Mesenchymal stem cell (in vitro differentiated cells and primary cell): ENCODE data around the gene TMEM30B.
"Not testable (repeated sequence)": the region's sequence is repeated elsewhere in the genome, so short reads cannot be mapped to it uniquely, and the experiment has no call there.

Experiments used
- DNase-seq: peaks from one replicate; pipeline ENCODE4 v3.0.0-alpha.2; 2013
- H2AFZ ChIP-seq: one replicate; pipeline ENCODE4 v1.6.1; 2013; ENCODE audit warnings: low read depth, mild to moderate bottlenecking, control low read depth, inconsistent platforms, low read length, moderate library complexity
- H2AK5ac ChIP-seq: 2 replicates; pipeline ENCODE4 v1.6.1; 2013; ENCODE audit warnings: low read length, moderate library complexity, mild to moderate bottlenecking, inconsistent platforms; ENCODE audit not compliant: severe bottlenecking
- H2BK120ac ChIP-seq: one replicate; pipeline ENCODE4 v1.6.1; 2013; ENCODE audit warnings: low read depth, mild to moderate bottlenecking, inconsistent platforms, low read length, moderate library complexity
- H2BK12ac ChIP-seq, 2 experiments: one replicate each; pipeline ENCODE4 v1.6.1; 2013; ENCODE audit warnings: inconsistent platforms in 2 of 2, low read length in 2 of 2, mild to moderate bottlenecking in 2 of 2, moderate library complexity in 2 of 2, control low read depth in 1 of 2
- H2BK15ac ChIP-seq: one replicate; pipeline ENCODE4 v1.6.1; 2013; ENCODE audit warnings: mild to moderate bottlenecking, low read depth, inconsistent platforms; ENCODE audit not compliant: poor library complexity, severe bottlenecking
- H2BK5ac ChIP-seq: 2 replicates; pipeline ENCODE4 v1.6.1; 2013; ENCODE audit warnings: low read depth, mild to moderate bottlenecking, low read length, control low read depth, inconsistent platforms; ENCODE audit not compliant: poor library complexity, severe bottlenecking
- H3K14ac ChIP-seq, 2 experiments: one replicate each; pipeline ENCODE4 v1.6.1; 2013; ENCODE audit warnings: inconsistent platforms in 2 of 2, low read length in 2 of 2, control low read depth in 1 of 2, mild to moderate bottlenecking in 1 of 2, moderate library complexity in 1 of 2
- H3K18ac ChIP-seq, 2 experiments: one replicate each; pipeline ENCODE4 v1.6.1; 2013; ENCODE audit warnings: inconsistent platforms in 2 of 2, low read length in 2 of 2, control low read depth in 1 of 2, low read depth in 1 of 2, mild to moderate bottlenecking in 1 of 2
- H3K23ac ChIP-seq, 2 experiments: one replicate each; pipeline ENCODE4 v1.6.1; 2013; ENCODE audit warnings: inconsistent platforms in 2 of 2, low read length in 2 of 2, mild to moderate bottlenecking in 2 of 2, moderate library complexity in 2 of 2, control low read depth in 1 of 2
- H3K27ac ChIP-seq: 2 replicates; pipeline ENCODE4 v1.5.1; 2013; ENCODE audit warnings: mild to moderate bottlenecking, moderate library complexity, low read length, control low read depth, inconsistent platforms; ENCODE audit not compliant: poor library complexity, severe bottlenecking
- H3K27me3 ChIP-seq, 2 experiments: 2 replicates each; pipeline versions ENCODE4 v1.6.1 to v1.7.0; 2013; ENCODE audit warnings: low read length in 2 of 2, mild to moderate bottlenecking in 2 of 2, moderate library complexity in 2 of 2, control low read depth in 1 of 2, inconsistent platforms in 1 of 2; ENCODE audit not compliant: control insufficient read depth in 1 of 2, insufficient read depth in 1 of 2
- H3K36me3 ChIP-seq, 2 experiments: 2 replicates each; pipeline versions ENCODE4 v1.6.1 to v1.7.0; 2013; ENCODE audit warnings: low read length in 2 of 2, control low read depth in 1 of 2, inconsistent platforms in 1 of 2, low read depth in 1 of 2, mild to moderate bottlenecking in 1 of 2; ENCODE audit not compliant: insufficient read depth in 2 of 2, control insufficient read depth in 1 of 2
- H3K4ac ChIP-seq, 2 experiments: one replicate each; pipeline ENCODE4 v1.6.1; 2013; ENCODE audit warnings: inconsistent platforms in 2 of 2, low read length in 2 of 2, mild to moderate bottlenecking in 2 of 2, moderate library complexity in 2 of 2, control low read depth in 1 of 2, low read depth in 1 of 2
- H3K4me1 ChIP-seq: 2 replicates; pipeline ENCODE4 v1.6.1; 2013; ENCODE audit warnings: low read depth, low read length, control low read depth; ENCODE audit not compliant: control insufficient read depth, insufficient read depth
- H3K4me2 ChIP-seq: 2 replicates; pipeline ENCODE4 v1.6.1; 2013; ENCODE audit warnings: low read length, mild to moderate bottlenecking, inconsistent platforms; ENCODE audit not compliant: poor library complexity, severe bottlenecking
- H3K4me3 ChIP-seq, 2 experiments: 2 replicates each; pipeline versions ENCODE4 v1.5.1 to v1.7.0; 2013; ENCODE audit warnings: low read length in 2 of 2, mild to moderate bottlenecking in 2 of 2, control low read depth in 1 of 2, low read depth in 1 of 2; ENCODE audit not compliant: insufficient read depth in 1 of 2
- H3K79me1 ChIP-seq: replicated peaks from 2 replicates; pipeline ENCODE4 v1.6.1; 2013; ENCODE audit warnings: mild to moderate bottlenecking, control low read depth, low read length, inconsistent platforms; ENCODE audit not compliant: poor library complexity, severe bottlenecking
- H3K9ac ChIP-seq: 2 replicates; pipeline ENCODE4 v1.7.0; 2013; ENCODE audit warnings: mild to moderate bottlenecking, low read length, moderate library complexity
- H3K9me3 ChIP-seq: 2 replicates; pipeline ENCODE4 v1.7.0; 2013; ENCODE audit warnings: mild to moderate bottlenecking, low read length; ENCODE audit not compliant: control insufficient read depth
- H4K8ac ChIP-seq: one replicate; pipeline ENCODE4 v1.6.1; 2013; ENCODE audit warnings: inconsistent platforms, mild to moderate bottlenecking, low read length, moderate library complexity
- H4K91ac ChIP-seq: one replicate; pipeline ENCODE4 v1.6.1; 2013; ENCODE audit warnings: mild to moderate bottlenecking, low read length, inconsistent platforms
- WGBS: methylation state at CpG from one replicate; pipeline ENCODE4 v1.1.7; 2013; ENCODE audit warnings: mixed read lengths; 5-methylcytosine and 5-hydroxymethylcytosine counted together

Gene TMEM30B

GRCh38 chr14:61320806-61321384 lies 39.8 kb upstream of the TMEM30B start:
- peak overlapping the region; percentile 20 for H2AFZ ChIP-seq
- 47% methylated on average over 22 of the region's 29 CpGs for WGBS
- H3K27ac ChIP-seq = no peak overlapping the region
- peak overlapping the region; percentile 45 for H3K9ac ChIP-seq
- no peaks in the 10 kb centered on the region for H3K36me3 ChIP-seq
- no peak overlapping the region for H3K14ac ChIP-seq
- H4K91ac ChIP-seq = no peak overlapping the region
- H2BK120ac ChIP-seq = no peak overlapping the region
- H2BK12ac ChIP-seq = no peak overlapping the region
- H3K4me1 ChIP-seq = peaks cover 12% of the 10 kb centered on the region
- no peak overlapping the region for H2BK5ac ChIP-seq
- DNase-seq = no peak
- peak overlapping the region; percentile 59 for H3K4me2 ChIP-seq
- H3K9me3 ChIP-seq = peaks cover 3% of the 10 kb centered on the region
- no peak overlapping the region for H3K23ac ChIP-seq
- H3K27me3 ChIP-seq = peaks cover 19 to 83% of the 10 kb centered on the region in 2 experiments
- H3K4me3 ChIP-seq = peak overlapping the region; percentile 66 to 76
- H2BK15ac ChIP-seq = no peak overlapping the region
- no peak overlapping the region for H4K8ac ChIP-seq
- H3K79me1 ChIP-seq = no peaks in the 10 kb centered on the region
- no peak overlapping the region for H3K18ac ChIP-seq
- no peak overlapping the region for H2AK5ac ChIP-seq
- no peak overlapping the region for H3K4ac ChIP-seq

- not testable (repeated sequence) for H2BK15ac ChIP-seq, H2BK5ac ChIP-seq, H4K8ac ChIP-seq, H4K91ac ChIP-seq, DNase-seq, H3K9me3 ChIP-seq, H2BK12ac ChIP-seq, H3K4me2 ChIP-seq, H3K14ac ChIP-seq, H3K4ac ChIP-seq, H2BK120ac ChIP-seq, H3K23ac ChIP-seq, H3K79me1 ChIP-seq, H2AFZ ChIP-seq, H3K36me3 ChIP-seq, H3K18ac ChIP-seq, H3K9ac ChIP-seq, H3K4me3 ChIP-seq, H2AK5ac ChIP-seq, H3K27ac ChIP-seq
- Histone ChIP-seq H3K27me3 (peaks cover 19 to 82% of the 10 kb centered on the region in 2 experiments), H3K4me1 (peaks cover 12% of the 10 kb centered on the region)
- 87% methylated on average over 12 of the region's 16 CpGs for WGBS
These were observed 39.0 kb upstream of the TMEM30B start for GRCh38 chr14:61320170-61320569.

- no peak overlapping the region for H3K4ac ChIP-seq
- H2AK5ac ChIP-seq = no peak overlapping the region
- H3K23ac ChIP-seq = no peak overlapping the region
- H2BK120ac ChIP-seq = no peak overlapping the region
- H3K14ac ChIP-seq = no peak overlapping the region
- no peak overlapping the region for H3K4me3 ChIP-seq
- H2BK15ac ChIP-seq = no peak overlapping the region
- H4K91ac ChIP-seq = no peak overlapping the region
- H3K9me3 ChIP-seq = no peaks in the 10 kb centered on the region
- no peak overlapping the region for H2AFZ ChIP-seq
- no peak for DNase-seq
- peaks cover 19 to 79% of the 10 kb centered on the region in 2 experiments for H3K27me3 ChIP-seq
- H3K18ac ChIP-seq = no peak overlapping the region
- H3K4me1 ChIP-seq = peaks cover 12% of the 10 kb centered on the region
- H4K8ac ChIP-seq = no peak overlapping the region
- no peak overlapping the region for H3K27ac ChIP-seq
- H2BK5ac ChIP-seq = no peak overlapping the region
- H2BK12ac ChIP-seq = no peak overlapping the region
- H3K36me3 ChIP-seq = no peaks in the 10 kb centered on the region
- H3K9ac ChIP-seq = no peak overlapping the region
- H3K79me1 ChIP-seq = no peaks in the 10 kb centered on the region
- H3K4me2 ChIP-seq = no peak overlapping the region
- 76% methylated on average over 6 of the region's 6 CpGs for WGBS
These were observed 38.6 kb upstream of the TMEM30B start for GRCh38 chr14:61319706-61320105.

- no peak overlapping the region for H4K91ac ChIP-seq
These were observed 37.9 kb upstream of the TMEM30B start for GRCh38 chr14:61319086-61319485.

More at GRCh38 chr14:61319086-61319485, 37.9 kb upstream of the TMEM30B start:
- Histone ChIP-seq H2BK5ac (no peak overlapping the region), H3K27ac (no peak overlapping the region), H2AFZ (no peak overlapping the region), H3K4me1 (peaks cover 12% of the 10 kb centered on the region), H2AK5ac (no peak overlapping the region), H2BK15ac (no peak overlapping the region), H2BK120ac (no peak overlapping the region), H3K18ac (no peak overlapping the region), H2BK12ac (no peak overlapping the region), H3K14ac (no peak overlapping the region), H4K8ac (no peak overlapping the region), H3K27me3 (peaks cover 19 to 77% of the 10 kb centered on the region in 2 experiments), H3K79me1 (no peaks in the 10 kb centered on the region), H3K4ac (no peak overlapping the region), H3K9ac (no peak overlapping the region), H3K4me2 (no peak overlapping the region), H3K9me3 (no peaks in the 10 kb centered on the region), H3K4me3 (no peak overlapping the region), H3K36me3 (no peaks in the 10 kb centered on the region), H3K23ac (no peak overlapping the region)
- DNase-seq = no peak
- 81% methylated on average over 3 of the region's 3 CpGs for WGBS
